ENCODE measurements around the gene CXCL11. TPM values are rescaled to one million over a fixed set of nuclear protein-coding genes. Genes with fewer than 3 reads are reported as not detected.

Gene CXCL11
- total RNA-seq, 1 donor from 2014 or later, result not detected

DNA sequence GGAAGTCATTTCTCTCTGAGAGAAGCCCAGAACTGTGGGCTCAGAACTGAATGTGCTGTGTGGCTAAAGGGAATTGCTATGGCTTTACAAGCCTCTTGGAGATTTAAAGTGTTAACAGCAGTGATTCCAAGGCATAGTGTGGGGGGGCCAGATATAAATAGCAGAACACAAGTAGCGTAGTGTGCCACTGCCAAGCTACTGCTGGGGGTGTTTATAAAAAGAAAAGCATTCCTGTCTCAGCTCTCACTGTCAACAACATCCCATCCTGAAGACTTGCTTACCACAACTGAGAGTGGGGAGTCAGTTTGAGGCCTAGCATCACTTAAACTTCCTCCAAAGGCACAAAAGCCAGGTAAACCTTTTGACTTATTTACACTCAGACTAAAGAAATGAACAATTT lies 38.6 kb upstream of the CXCL11 start, which contains the start of gene ART3:
Gene ART3 (plus strand): TSS at position 242 of the 400 bp plus-strand sequence. CDS start 1,181 bp downstream, outside the sequence.
- H3K4me1 Mint-ChIP-seq (ENCODE audit: low read depth), result no peaks in the 10 kb centered on the region
- H3K27me3 Mint-ChIP-seq, result peaks cover 4% of the 10 kb centered on the region
- H3K4me3 Mint-ChIP-seq (ENCODE audit: low read depth), result no peak within 1 kb of the TSS
- DNase-seq (ENCODE audit: low spot score, unreplicated experiment), result no peak
- no peak within 1 kb of the TSS for H3K27ac Mint-ChIP-seq
- TF ChIP-seq CTCF (IDR thresholded peaks at IDR 0.05; ENCODE audit: unreplicated experiment), result no peak
- no peaks in the 10 kb centered on the region for H3K36me3 Mint-ChIP-seq (ENCODE audit: insufficient read depth)
- H3K9me3 Mint-ChIP-seq (ENCODE audit: low read depth), result no peaks in the 10 kb centered on the region

DNA sequence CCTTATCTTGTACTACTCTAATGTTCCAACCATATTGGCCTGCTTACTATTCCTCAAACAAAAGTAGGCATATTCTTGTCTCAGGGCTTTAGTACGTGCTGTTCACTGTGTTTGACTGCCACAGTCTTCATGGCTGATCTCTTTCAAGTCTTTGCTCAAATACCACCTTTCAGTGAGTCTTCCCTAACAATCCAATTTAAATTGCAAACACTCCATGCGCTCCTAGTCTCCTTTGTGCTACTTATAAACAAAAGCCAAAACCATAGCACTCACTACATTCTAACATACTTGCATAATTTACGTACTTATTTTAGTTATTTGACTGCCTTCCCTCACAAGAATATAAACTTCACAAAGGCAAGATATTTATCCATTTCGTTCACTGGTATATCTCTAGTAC lies 36.9 kb upstream of the CXCL11 start:
- Mint-ChIP-seq H3K27ac (no peak overlapping the region), H3K4me1 (ENCODE audit: low read depth) (no peaks in the 10 kb centered on the region), H3K9me3 (ENCODE audit: low read depth) (no peaks in the 10 kb centered on the region), H3K27me3 (no peaks in the 10 kb centered on the region), H3K4me3 (ENCODE audit: low read depth) (no peak overlapping the region), H3K36me3 (ENCODE audit: insufficient read depth) (no peaks in the 10 kb centered on the region)
- no peak for TF ChIP-seq CTCF (IDR thresholded peaks at IDR 0.05; ENCODE audit: unreplicated experiment)
- no peak for DNase-seq (ENCODE audit: low spot score, unreplicated experiment)

GRCh38 chr4:76067652-76068286 lies 31.9 kb upstream of the CXCL11 start:
- no peaks in the 10 kb centered on the region for H3K4me1 Mint-ChIP-seq (ENCODE audit: low read depth)
- H3K9me3 Mint-ChIP-seq (ENCODE audit: low read depth), result no peaks in the 10 kb centered on the region
- TF ChIP-seq CTCF (IDR thresholded peaks at IDR 0.05; ENCODE audit: unreplicated experiment), result peak; percentile 88
- no peaks in the 10 kb centered on the region for H3K36me3 Mint-ChIP-seq (ENCODE audit: insufficient read depth)
- H3K27ac Mint-ChIP-seq, result no peak overlapping the region
- no peaks in the 10 kb centered on the region for H3K27me3 Mint-ChIP-seq
- no peak overlapping the region for H3K4me3 Mint-ChIP-seq (ENCODE audit: low read depth)
- DNase-seq (ENCODE audit: low spot score, unreplicated experiment), result peak; percentile 44

DNA sequence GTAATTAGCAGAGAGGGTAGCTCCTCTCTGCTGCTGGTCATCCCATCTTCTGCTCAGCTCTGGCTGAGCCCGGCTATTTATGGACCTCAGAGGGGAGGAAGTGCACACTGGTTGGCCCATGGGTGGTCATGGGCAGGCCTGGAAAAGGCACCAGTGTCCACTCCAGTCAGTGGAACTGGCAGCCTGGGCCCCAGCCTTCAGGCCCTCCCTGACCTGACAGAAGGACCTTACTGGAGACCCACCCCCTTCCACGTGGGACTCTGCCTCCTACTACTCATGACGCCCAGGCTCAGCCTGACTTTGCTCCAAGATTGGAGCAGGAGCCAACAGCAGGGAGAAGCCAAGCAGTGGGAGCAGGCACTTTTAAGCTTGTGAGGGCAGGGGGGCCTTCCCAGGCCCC lies 30.7 kb upstream of the CXCL11 start:
- TF ChIP-seq CTCF (IDR thresholded peaks at IDR 0.05; ENCODE audit: unreplicated experiment), result no peak
- no peak for DNase-seq (ENCODE audit: low spot score, unreplicated experiment)
- H3K4me3 Mint-ChIP-seq (ENCODE audit: low read depth), result no peak overlapping the region
- H3K36me3 Mint-ChIP-seq (ENCODE audit: insufficient read depth), result no peaks in the 10 kb centered on the region
- H3K4me1 Mint-ChIP-seq (ENCODE audit: low read depth), result no peaks in the 10 kb centered on the region
- H3K27ac Mint-ChIP-seq, result no peak overlapping the region
- H3K9me3 Mint-ChIP-seq (ENCODE audit: low read depth), result no peaks in the 10 kb centered on the region
- H3K27me3 Mint-ChIP-seq, result no peaks in the 10 kb centered on the region

GRCh38 chr4:76061982-76062381 lies 26.1 kb upstream of the CXCL11 start:
- no peak for DNase-seq (ENCODE audit: low spot score, unreplicated experiment)
- no peak for TF ChIP-seq CTCF (IDR thresholded peaks at IDR 0.05; ENCODE audit: unreplicated experiment)
- Mint-ChIP-seq H3K27ac (no peak overlapping the region), H3K9me3 (ENCODE audit: low read depth) (peaks cover 6% of the 10 kb centered on the region), H3K4me1 (ENCODE audit: low read depth) (peaks cover 7% of the 10 kb centered on the region), H3K27me3 (no peaks in the 10 kb centered on the region), H3K4me3 (ENCODE audit: low read depth) (no peak overlapping the region), H3K36me3 (ENCODE audit: insufficient read depth) (no peaks in the 10 kb centered on the region)
